ENCODE data around the gene CYP4F22. TPM values are rescaled to one million over a fixed set of nuclear protein-coding genes. Genes with fewer than 3 reads are reported as not detected.
"Not testable (repeated sequence)": the region's sequence is repeated elsewhere in the genome, so short reads cannot be mapped to it uniquely, and the experiment has no call there.

Gene CYP4F22
- total RNA-seq, 1 donor from 2014 or later, result not detected

DNA sequence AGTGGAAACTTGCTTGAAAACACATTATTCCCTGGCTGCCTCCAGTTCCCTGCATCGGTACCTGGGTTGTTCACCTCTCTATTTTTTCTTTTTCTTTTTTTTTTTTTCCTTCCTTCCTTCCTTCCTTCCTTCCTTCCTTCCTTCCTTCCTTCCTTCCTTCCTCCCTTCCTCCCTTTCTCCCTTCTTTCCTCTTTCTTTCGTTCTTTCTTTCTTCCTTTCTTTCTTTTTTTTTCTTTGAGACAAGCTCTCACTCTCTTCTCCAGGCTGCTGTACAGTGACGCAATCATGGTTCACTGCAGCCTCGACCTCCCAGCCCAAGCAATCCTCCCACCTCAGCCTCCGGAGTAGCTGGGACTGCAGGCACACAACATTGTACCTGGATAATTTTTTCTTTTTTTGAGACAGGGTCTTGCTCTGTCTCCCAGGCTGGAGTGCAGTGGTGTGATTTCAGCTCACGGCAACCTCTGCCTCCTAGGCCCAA, 40.6 kb upstream of the CYP4F22 start:
- no peak for DNase-seq (ENCODE audit: extremely low spot score, unreplicated experiment)
- Mint-ChIP-seq H3K27ac (no peak overlapping the region), H3K4me3 (no peak overlapping the region), H3K36me3 (no peaks in the 10 kb centered on the region), H3K9me3 (no peaks in the 10 kb centered on the region), H3K4me1 (ENCODE audit: unreplicated experiment) (no peaks in the 10 kb centered on the region), H3K27me3 (peaks cover 56% of the 10 kb centered on the region)
- TF ChIP-seq, protein P1, sequence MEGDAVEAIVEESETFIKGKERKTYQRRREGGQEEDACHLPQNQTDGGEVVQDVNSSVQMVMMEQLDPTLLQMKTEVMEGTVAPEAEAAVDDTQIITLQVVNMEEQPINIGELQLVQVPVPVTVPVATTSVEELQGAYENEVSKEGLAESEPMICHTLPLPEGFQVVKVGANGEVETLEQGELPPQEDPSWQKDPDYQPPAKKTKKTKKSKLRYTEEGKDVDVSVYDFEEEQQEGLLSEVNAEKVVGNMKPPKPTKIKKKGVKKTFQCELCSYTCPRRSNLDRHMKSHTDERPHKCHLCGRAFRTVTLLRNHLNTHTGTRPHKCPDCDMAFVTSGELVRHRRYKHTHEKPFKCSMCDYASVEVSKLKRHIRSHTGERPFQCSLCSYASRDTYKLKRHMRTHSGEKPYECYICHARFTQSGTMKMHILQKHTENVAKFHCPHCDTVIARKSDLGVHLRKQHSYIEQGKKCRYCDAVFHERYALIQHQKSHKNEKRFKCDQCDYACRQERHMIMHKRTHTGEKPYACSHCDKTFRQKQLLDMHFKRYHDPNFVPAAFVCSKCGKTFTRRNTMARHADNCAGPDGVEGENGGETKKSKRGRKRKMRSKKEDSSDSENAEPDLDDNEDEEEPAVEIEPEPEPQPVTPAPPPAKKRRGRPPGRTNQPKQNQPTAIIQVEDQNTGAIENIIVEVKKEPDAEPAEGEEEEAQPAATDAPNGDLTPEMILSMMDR (conservative IDR thresholded peaks at IDR 0.05), result no peak

DNA sequence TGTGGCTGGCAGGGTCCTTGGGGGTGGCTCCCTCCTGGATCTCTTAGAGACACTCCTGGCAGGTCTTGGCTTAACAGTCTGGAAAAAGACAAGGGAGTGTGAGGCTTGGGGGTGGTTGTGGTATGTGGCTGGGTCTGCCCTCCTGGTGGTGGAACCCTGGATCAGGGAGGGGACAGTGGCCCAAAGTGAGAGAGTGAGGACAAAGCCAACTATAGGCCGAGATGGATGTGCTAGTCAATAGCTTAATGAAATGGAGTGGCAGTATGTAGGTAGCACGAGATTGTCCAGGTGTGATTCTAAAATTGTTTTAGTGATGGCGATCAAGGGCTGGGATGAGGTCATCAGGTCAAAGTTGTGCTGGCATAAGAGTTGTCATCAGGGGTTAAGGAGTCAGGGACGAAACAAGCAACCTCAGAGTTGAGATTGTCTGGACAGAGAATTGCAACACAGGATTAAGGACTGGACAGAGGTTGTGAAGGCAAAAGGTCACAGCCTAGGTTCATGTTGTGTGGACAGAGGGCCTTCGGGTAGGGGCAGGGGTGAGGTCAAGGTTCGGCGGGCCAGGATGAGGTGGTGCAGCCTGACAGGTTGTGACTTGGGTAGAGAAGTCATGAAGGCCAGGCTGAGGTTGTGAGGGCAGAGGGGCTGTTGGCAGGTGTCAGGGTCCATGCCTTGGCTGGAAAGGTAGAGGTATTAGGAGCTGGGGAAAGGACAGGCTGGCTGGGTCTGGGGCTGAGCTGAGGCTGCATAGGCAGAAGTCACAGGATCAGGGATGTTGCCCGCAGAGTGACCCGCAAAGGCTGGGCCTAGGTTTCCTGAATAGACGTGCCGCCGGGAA, 39.4 kb upstream of the CYP4F22 start:
- Mint-ChIP-seq H3K27me3 (peaks cover 55% of the 10 kb centered on the region), H3K36me3 (no peaks in the 10 kb centered on the region), H3K9me3 (no peaks in the 10 kb centered on the region), H3K27ac (no peak overlapping the region), H3K4me3 (no peak overlapping the region), H3K4me1 (ENCODE audit: unreplicated experiment) (no peaks in the 10 kb centered on the region)
- TF ChIP-seq, protein P1 (conservative IDR thresholded peaks at IDR 0.05), result no peak
- no peak for DNase-seq (ENCODE audit: extremely low spot score, unreplicated experiment)

DNA sequence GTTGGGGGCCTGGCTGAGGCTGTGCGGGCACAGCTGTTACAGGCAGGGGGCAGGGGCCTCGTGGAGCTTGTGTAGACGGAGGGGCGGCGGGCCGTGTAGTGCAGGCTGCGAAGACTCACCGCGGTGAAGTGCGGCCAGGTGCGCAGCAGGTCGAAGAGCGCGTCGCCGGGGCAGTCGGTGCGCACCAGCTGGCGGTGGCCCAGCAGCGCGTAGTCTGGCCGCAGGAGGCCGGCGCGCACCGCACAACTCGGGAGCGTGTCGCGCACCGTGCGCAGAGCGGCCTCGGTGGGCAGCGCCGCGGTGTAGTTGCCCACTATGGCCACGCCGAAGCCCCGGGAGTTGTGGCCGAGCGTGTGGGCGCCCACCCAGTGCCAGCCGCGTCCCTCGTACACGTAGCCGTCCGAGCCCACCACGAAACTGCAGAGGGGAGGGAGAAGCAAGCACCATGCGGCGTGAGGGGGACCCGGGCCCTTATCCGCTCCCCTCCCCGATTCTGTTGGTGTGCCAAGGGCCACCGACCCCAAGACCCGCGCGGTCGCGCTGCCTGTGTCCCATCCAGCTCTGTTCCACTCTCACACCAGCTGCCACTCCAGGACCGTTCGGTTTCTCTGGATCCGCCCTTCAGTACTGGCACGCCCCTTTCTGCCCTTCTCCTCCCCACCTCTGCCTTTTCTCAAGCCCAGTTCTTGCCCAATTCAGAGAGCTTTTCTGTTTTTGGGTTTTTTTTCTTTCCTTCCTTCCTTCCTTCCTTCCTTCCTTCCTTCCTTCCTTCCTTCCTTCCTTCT, 38.6 kb upstream of the CYP4F22 start:
- TF ChIP-seq, protein P1 (conservative IDR thresholded peaks at IDR 0.05), result no peak
- H3K4me3 Mint-ChIP-seq, result no peak overlapping the region
- H3K4me1 Mint-ChIP-seq (ENCODE audit: unreplicated experiment), result no peaks in the 10 kb centered on the region
- H3K9me3 Mint-ChIP-seq, result no peaks in the 10 kb centered on the region
- no peak for DNase-seq (ENCODE audit: extremely low spot score, unreplicated experiment)
- peaks cover 52% of the 10 kb centered on the region for H3K27me3 Mint-ChIP-seq
- no peak overlapping the region for H3K27ac Mint-ChIP-seq
- no peaks in the 10 kb centered on the region for H3K36me3 Mint-ChIP-seq

DNA sequence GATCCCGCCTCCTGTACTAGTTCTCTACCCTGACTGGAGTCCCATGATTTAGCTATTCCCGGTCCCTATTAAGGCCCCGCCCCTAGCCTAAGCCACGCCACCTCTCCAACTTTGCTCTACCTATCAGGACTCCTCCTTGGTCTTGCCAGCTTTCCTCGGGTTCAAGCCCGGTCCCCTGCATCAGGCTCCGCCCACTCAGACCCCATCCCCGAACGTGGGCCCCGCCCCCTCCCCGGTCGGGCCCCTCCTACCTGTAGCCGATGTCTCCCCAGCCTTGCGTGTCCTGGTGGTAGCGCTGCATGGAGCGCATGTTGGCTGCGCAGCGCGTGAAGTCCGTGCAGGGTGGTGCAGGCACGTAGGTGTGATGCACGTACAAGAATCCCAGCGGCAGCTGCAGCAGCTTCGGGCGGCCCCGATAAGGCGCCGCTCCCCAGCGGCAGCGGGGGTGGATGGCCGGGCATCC, 36.7 kb upstream of the CYP4F22 start:
- DNase-seq (ENCODE audit: extremely low spot score, unreplicated experiment), result no peak
- no peaks in the 10 kb centered on the region for H3K36me3 Mint-ChIP-seq
- H3K4me1 Mint-ChIP-seq (ENCODE audit: unreplicated experiment), result no peaks in the 10 kb centered on the region
- no peaks in the 10 kb centered on the region for H3K9me3 Mint-ChIP-seq
- peaks cover 45% of the 10 kb centered on the region for H3K27me3 Mint-ChIP-seq
- H3K4me3 Mint-ChIP-seq, result no peak overlapping the region
- no peak overlapping the region for H3K27ac Mint-ChIP-seq
- TF ChIP-seq, protein P1 (conservative IDR thresholded peaks at IDR 0.05), result no peak

DNA sequence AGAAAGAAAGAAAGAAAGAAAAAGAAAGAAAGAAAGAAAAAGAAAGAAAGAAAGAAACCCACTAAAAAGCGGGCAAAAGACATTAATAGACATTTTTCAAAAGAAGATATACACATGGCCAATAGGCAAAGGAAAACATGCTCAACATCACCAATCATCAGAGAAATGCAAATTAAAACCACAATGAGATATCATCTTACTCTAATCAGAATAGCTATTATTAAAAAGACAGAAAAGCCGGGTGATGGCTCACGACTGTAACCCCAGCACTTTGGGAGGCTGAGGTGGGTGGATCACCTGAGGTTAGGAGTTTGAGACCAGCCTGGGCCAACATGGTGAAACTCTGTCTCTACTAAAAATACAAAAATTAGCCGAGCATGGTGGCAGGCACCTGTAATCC, 34.5 kb upstream of the CYP4F22 start:
- not testable (repeated sequence) for H3K27ac Mint-ChIP-seq; H3K4me3 Mint-ChIP-seq; H3K4me1 Mint-ChIP-seq (ENCODE audit: unreplicated experiment); H3K36me3 Mint-ChIP-seq; H3K9me3 Mint-ChIP-seq; DNase-seq (ENCODE audit: extremely low spot score, unreplicated experiment)
- H3K27me3 Mint-ChIP-seq, result peaks cover 26% of the 10 kb centered on the region

DNA sequence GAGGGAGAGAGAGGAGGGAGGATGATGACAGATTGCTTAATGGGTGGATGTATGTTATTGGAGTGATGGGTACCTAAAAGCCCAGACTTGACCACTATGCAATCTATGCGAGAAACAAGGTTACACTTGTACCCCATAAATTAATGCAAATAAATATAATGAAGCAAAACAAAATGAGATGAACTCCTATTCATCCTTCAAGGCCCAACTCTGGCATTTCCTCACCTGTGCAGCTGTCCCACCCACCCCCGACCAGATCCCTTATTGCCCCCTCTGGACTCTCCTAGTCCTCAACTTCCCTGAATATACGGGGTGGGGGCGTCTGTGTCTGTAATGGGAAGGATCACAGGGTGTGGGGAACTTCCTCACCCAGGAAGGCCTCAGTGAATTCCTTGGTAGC, 33.2 kb upstream of the CYP4F22 start:
- Mint-ChIP-seq H3K36me3 (no peaks in the 10 kb centered on the region), H3K4me1 (ENCODE audit: unreplicated experiment) (no peaks in the 10 kb centered on the region), H3K4me3 (no peak overlapping the region), H3K9me3 (no peaks in the 10 kb centered on the region), H3K27ac (no peak overlapping the region), H3K27me3 (peaks cover 17% of the 10 kb centered on the region)
- DNase-seq (ENCODE audit: extremely low spot score, unreplicated experiment), result no peak
- TF ChIP-seq, protein P1 (conservative IDR thresholded peaks at IDR 0.05), result no peak

Data from type B pancreatic cell (in vitro differentiated cells).